NT2/D1 (cell line): ENCODE results near the gene SRPRA.

Experiments used
- DNase-seq: peaks from one replicate; pipeline ENCODE4 v3.0.0-alpha.2; 2011; ENCODE audit warnings: low read depth, low spot score
- H3K27me3 ChIP-seq: 2 replicates; pipeline ENCODE4 v1.6.0; 2011; ENCODE audit warnings: mild to moderate bottlenecking; ENCODE audit not compliant: insufficient read length, insufficient read depth
- H3K36me3 ChIP-seq: 2 replicates; pipeline ENCODE4 v1.6.1; 2011; ENCODE audit warnings: mild to moderate bottlenecking, low read length, mixed read lengths; ENCODE audit not compliant: insufficient read depth, insufficient read length
- H3K4me1 ChIP-seq: 2 replicates; pipeline ENCODE4 v1.5.1; 2011; ENCODE audit not compliant: insufficient read depth, insufficient read length
- H3K4me3 ChIP-seq: 2 replicates; pipeline ENCODE4 v1.5.1; 2011; ENCODE audit warnings: low read depth; ENCODE audit not compliant: insufficient read length
- H3K9ac ChIP-seq: 2 replicates; pipeline ENCODE4 v1.6.0; 2011; ENCODE audit warnings: low read depth; ENCODE audit not compliant: insufficient read length
- H3K9me3 ChIP-seq: 2 replicates; pipeline ENCODE4 v1.5.1; 2011; ENCODE audit warnings: mild to moderate bottlenecking, low read length; ENCODE audit not compliant: insufficient read depth
- SUZ12 ChIP-seq: IDR thresholded peaks from 2 replicates; pipeline ENCODE4 v1.6.1; 2011; ENCODE audit not compliant: insufficient read length, insufficient read depth; ENCODE audit errors: extremely low read depth
- YY1 ChIP-seq: IDR thresholded peaks from 2 replicates; pipeline ENCODE4 v1.6.1; 2011; ENCODE audit not compliant: insufficient read length, insufficient read depth
- ZNF274 ChIP-seq: IDR thresholded peaks from 2 replicates; pipeline ENCODE4 v1.6.1; 2011; ENCODE audit warnings: mild to moderate bottlenecking, low read depth, low read length

Gene SRPRA

DNA sequence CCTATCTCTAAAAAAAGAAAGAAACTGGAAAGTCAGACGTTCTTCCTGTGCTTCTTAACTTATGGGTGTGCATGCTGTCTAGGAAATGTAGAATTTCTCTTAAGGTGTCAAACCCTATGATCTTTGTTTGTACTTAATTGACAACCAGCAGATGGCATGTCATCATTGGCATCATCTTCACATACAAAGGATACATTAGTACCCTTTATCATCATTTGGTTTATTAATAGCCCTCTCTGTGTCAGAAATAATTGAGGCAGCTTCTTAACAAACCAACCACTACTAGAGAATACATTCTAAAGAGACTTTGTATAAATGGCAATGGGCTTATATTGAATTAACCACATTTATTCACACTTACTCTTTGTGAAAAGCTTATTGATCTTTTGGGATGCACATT is 13.9 kb downstream of the SRPRA start:
- Histone ChIP-seq H3K4me1 (no peaks in the 10 kb centered on the region), H3K27me3 (no peaks in the 10 kb centered on the region), H3K36me3 (peaks cover 59% of the 10 kb centered on the region), H3K9ac (no peak overlapping the region), H3K4me3 (no peak overlapping the region), H3K9me3 (no peaks in the 10 kb centered on the region)
- no peak for TF ChIP-seq ZNF274
- TF ChIP-seq SUZ12, result no peak
- no peak for TF ChIP-seq YY1
- DNase-seq, result no peak

GRCh38 chr11:126253265-126253664 is 15.4 kb downstream of the SRPRA start:
- no peak for DNase-seq
- H3K4me1 ChIP-seq, result no peaks in the 10 kb centered on the region
- no peaks in the 10 kb centered on the region for H3K27me3 ChIP-seq
- H3K36me3 ChIP-seq, result peaks cover 59% of the 10 kb centered on the region
- TF ChIP-seq YY1 (no peak), SUZ12 (no peak), ZNF274 (no peak)
- no peaks in the 10 kb centered on the region for H3K9me3 ChIP-seq
- H3K9ac ChIP-seq, result no peak overlapping the region
- H3K4me3 ChIP-seq, result no peak overlapping the region

GRCh38 chr11:126246636-126247035 is 22.1 kb downstream of the SRPRA start:
- Histone ChIP-seq H3K9me3 (no peaks in the 10 kb centered on the region), H3K36me3 (peaks cover 50% of the 10 kb centered on the region), H3K4me1 (no peaks in the 10 kb centered on the region), H3K9ac (no peak overlapping the region), H3K27me3 (no peaks in the 10 kb centered on the region), H3K4me3 (no peak overlapping the region)
- TF ChIP-seq ZNF274, result no peak
- TF ChIP-seq YY1, result no peak
- no peak for TF ChIP-seq SUZ12
- no peak for DNase-seq

DNA sequence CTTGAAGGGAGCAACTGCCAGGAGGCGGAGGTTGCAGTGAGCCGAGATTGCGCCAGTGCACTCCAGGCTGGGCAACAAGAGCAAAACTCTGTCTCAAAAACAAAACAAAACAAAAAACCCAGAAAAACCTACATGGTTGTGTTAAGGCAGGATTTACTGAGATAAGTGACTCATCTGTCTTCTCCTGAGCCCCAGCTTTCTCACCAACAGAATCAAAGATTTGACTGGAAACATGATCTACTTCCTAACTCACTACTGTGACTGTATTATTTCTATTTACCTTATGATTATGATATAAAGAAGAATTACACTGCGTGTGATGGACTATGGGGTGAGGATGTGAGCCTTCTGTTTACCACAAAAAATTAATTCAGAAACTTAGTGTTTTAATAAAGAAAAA is 35.3 kb downstream of the SRPRA start:
- H3K9me3 ChIP-seq, result no peaks in the 10 kb centered on the region
- no peak overlapping the region for H3K9ac ChIP-seq
- H3K4me3 ChIP-seq, result no peak overlapping the region
- no peak for TF ChIP-seq YY1
- TF ChIP-seq ZNF274, result no peak
- TF ChIP-seq SUZ12, result no peak
- H3K36me3 ChIP-seq, result peaks cover 10% of the 10 kb centered on the region
- no peaks in the 10 kb centered on the region for H3K27me3 ChIP-seq
- H3K4me1 ChIP-seq, result no peaks in the 10 kb centered on the region
- DNase-seq, result no peak

GRCh38 chr11:126232683-126233082 is 36.0 kb downstream of the SRPRA start:
- Histone ChIP-seq H3K9me3 (no peaks in the 10 kb centered on the region), H3K4me1 (no peaks in the 10 kb centered on the region), H3K36me3 (peaks cover 8% of the 10 kb centered on the region), H3K9ac (no peak overlapping the region), H3K4me3 (no peak overlapping the region), H3K27me3 (no peaks in the 10 kb centered on the region)
- TF ChIP-seq SUZ12 (no peak), ZNF274 (no peak), YY1 (no peak)
- no peak for DNase-seq

DNA sequence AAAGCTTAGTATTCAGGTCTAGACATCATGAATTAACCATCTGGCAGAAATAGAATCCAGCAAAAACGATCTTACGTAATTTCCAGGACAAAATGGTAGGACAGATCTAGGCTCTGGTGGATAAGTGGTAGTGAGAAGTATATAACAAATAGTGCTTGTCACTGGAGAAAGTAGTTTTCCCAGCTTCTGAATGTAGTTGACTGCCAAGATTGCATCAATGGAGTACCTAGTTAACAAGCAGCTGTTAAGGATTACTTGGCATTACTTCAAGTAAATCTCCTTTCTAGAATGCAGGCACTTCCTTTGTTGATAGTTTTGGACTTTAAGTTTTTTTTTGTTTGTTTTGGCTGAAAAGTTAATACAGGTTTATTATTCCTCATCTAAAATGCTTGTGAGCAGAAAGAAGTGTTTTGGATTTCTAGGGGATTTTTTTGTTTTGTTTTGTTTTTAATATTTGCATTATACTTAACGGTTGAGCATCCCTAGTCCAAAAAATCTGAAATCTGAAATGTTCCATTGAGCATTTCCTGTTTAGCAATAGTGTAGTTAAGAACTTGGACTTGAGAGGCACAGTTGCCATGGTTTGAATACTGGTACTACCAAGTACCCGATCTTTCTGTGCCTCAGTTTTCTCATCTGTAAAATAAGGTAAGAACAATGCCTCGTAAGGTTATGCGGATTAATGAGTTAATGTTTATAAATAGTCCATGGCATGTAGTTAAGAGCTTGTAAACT is 36.8 kb downstream of the SRPRA start:
- no peaks in the 10 kb centered on the region for H3K27me3 ChIP-seq
- H3K36me3 ChIP-seq, result peaks cover 8% of the 10 kb centered on the region
- TF ChIP-seq YY1, result no peak
- no peak for TF ChIP-seq ZNF274
- no peak for TF ChIP-seq SUZ12
- DNase-seq, result no peak
- H3K4me3 ChIP-seq, result no peak overlapping the region
- no peaks in the 10 kb centered on the region for H3K4me1 ChIP-seq
- no peaks in the 10 kb centered on the region for H3K9me3 ChIP-seq
- H3K9ac ChIP-seq, result no peak overlapping the region

DNA sequence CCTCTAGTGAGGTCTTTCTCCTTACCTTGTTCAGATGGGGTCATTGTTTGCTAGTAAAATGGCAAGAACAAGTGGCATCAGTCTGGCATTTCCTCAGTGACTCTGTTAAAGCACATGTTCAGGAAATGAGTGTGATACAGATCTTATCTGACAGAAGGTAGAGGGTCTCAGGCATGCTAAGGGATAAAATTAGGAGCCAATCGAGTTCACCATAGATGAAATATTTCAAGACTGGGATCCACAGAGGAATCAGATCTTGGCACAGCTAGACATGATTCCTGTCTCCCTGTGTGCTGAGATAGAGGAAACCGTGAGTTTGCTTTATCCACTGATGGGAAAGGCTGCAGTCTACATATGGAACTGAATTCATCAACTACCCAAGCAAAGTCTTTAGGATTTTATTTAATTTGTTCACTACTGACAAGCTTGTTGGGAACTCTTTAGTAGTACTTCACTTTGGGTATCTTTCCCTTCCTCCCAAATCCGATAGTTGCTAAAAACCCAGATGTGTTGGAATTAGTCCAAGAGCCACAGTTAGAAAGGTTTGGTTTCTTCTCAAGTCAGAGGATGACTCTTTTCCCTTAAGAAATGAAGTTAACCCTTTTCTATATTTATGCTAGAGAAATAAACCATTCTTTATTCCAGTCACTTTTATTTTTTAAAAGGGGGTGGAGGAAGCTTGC is 38.7 kb downstream of the SRPRA start:
- Histone ChIP-seq H3K36me3 (peaks cover 8% of the 10 kb centered on the region), H3K4me1 (no peaks in the 10 kb centered on the region), H3K9me3 (peaks cover 5% of the 10 kb centered on the region), H3K9ac (no peak overlapping the region), H3K4me3 (no peak overlapping the region), H3K27me3 (no peaks in the 10 kb centered on the region)
- no peak for DNase-seq
- TF ChIP-seq SUZ12 (no peak), ZNF274 (no peak), YY1 (no peak)
